ENCODE data around the gene ZC2HC1B.

ZC2HC1B gene

GRCh38 chr6:143934331-143934730, 70.1 kb downstream of the ZC2HC1B start:
- DNase-seq (ENCODE audit: low spot score) = no peak

- DNase-seq (ENCODE audit: low spot score) = no peak
These were observed 70.6 kb downstream of the ZC2HC1B start for GRCh38 chr6:143934867-143935266.

GRCh38 chr6:143936347-143936746, 72.1 kb downstream of the ZC2HC1B start:
- DNase-seq (ENCODE audit: low spot score) = no peak

- no peak for DNase-seq (ENCODE audit: low spot score)
These were observed 72.7 kb downstream of the ZC2HC1B start for GRCh38 chr6:143936778-143937667.

- DNase-seq (ENCODE audit: low spot score) = no peak
These were observed 73.3 kb downstream of the ZC2HC1B start for GRCh38 chr6:143937668-143937970.

GRCh38 chr6:143939364-143939763, 75.1 kb downstream of the ZC2HC1B start:
- DNase-seq (ENCODE audit: low spot score) = no peak

- peak; percentile 69 for DNase-seq (ENCODE audit: low spot score)
These were observed 75.8 kb downstream of the ZC2HC1B start for GRCh38 chr6:143940011-143940597.

GRCh38 chr6:143941852-143942627, 77.8 kb downstream of the ZC2HC1B start:
- DNase-seq (ENCODE audit: low spot score) = peak; percentile 60

GRCh38 chr6:143948208-143948607, 83.9 kb downstream of the ZC2HC1B start:
- no peak for DNase-seq (ENCODE audit: low spot score)

GRCh38 chr6:143949535-143949934, 85.3 kb downstream of the ZC2HC1B start:
- no peak for DNase-seq (ENCODE audit: low spot score)

GRCh38 chr6:143949962-143950361, 85.7 kb downstream of the ZC2HC1B start:
- no peak for DNase-seq (ENCODE audit: low spot score)

GRCh38 chr6:143950875-143951274, 86.6 kb downstream of the ZC2HC1B start:
- no peak for DNase-seq (ENCODE audit: low spot score)

- no peak for DNase-seq (ENCODE audit: low spot score)
These were observed 87.9 kb downstream of the ZC2HC1B start for GRCh38 chr6:143952060-143952778.

- no peak for DNase-seq (ENCODE audit: low spot score)
These were observed 88.8 kb downstream of the ZC2HC1B start for GRCh38 chr6:143952947-143953701.

- no peak for DNase-seq (ENCODE audit: low spot score)
These were observed 89.6 kb downstream of the ZC2HC1B start for GRCh38 chr6:143953922-143954321.

GRCh38 chr6:143955971-143956370, 91.7 kb downstream of the ZC2HC1B start:
- DNase-seq (ENCODE audit: low spot score) = peak; percentile 52

- no peak for DNase-seq (ENCODE audit: low spot score)
These were observed 93.5 kb downstream of the ZC2HC1B start for GRCh38 chr6:143957679-143958274.

- DNase-seq (ENCODE audit: low spot score) = no peak
These were observed 94.6 kb downstream of the ZC2HC1B start for GRCh38 chr6:143958839-143959399.

- DNase-seq (ENCODE audit: low spot score) = no peak
These were observed 95.7 kb downstream of the ZC2HC1B start for GRCh38 chr6:143959927-143960326.

GRCh38 chr6:143961066-143961465, 96.8 kb downstream of the ZC2HC1B start:
- DNase-seq (ENCODE audit: low spot score) = no peak

Measured in kidney tubule cell (primary cell).